GM18519 (cell line): ENCODE results near the gene RPL26.
"Not testable (repeated sequence)": the region's sequence is repeated elsewhere in the genome, so short reads cannot be mapped to it uniquely, and the experiment has no call there.

Source experiments
- ATAC-seq: cut with Tn5 transposase; IDR thresholded peaks from one replicate; pipeline ENCODE4 v1.9.1; 2021; ENCODE audit warnings: mild to moderate bottlenecking, moderate library complexity; ENCODE audit not compliant: unreplicated experiment, low FRiP score

The RPL26 gene

GRCh38 chr17:8369944-8370343, 13.0 kb downstream of the RPL26 start:
- ATAC-seq = no peak

- ATAC-seq = no peak
Measured at GRCh38 chr17:8368193-8368592, 14.8 kb downstream of the RPL26 start.

- no peak for ATAC-seq
Measured at GRCh38 chr17:8366231-8366630, 16.8 kb downstream of the RPL26 start.

- ATAC-seq = no peak
Measured at GRCh38 chr17:8365143-8365542, 17.9 kb downstream of the RPL26 start.

GRCh38 chr17:8362651-8363332, 20.2 kb downstream of the RPL26 start:
- ATAC-seq = no peak

- no peak for ATAC-seq
Measured at GRCh38 chr17:8360751-8361150, 22.2 kb downstream of the RPL26 start.

GRCh38 chr17:8360260-8360659, 22.7 kb downstream of the RPL26 start:
- ATAC-seq = no peak

- no peak for ATAC-seq
Measured at GRCh38 chr17:8359769-8360168, 23.2 kb downstream of the RPL26 start.

- ATAC-seq = no peak
Measured at GRCh38 chr17:8357910-8358309, 25.1 kb downstream of the RPL26 start.

GRCh38 chr17:8354236-8354635, 28.8 kb downstream of the RPL26 start:
- ATAC-seq = no peak

- ATAC-seq = no peak
Measured at GRCh38 chr17:8353736-8354135, 29.3 kb downstream of the RPL26 start.

- ATAC-seq = no peak
Measured at GRCh38 chr17:8350339-8350738, 32.7 kb downstream of the RPL26 start.

- ATAC-seq = not testable (repeated sequence)
Measured at GRCh38 chr17:8347001-8347400, 36.0 kb downstream of the RPL26 start.

- no peak for ATAC-seq
Measured at GRCh38 chr17:8345951-8346665, 36.9 kb downstream of the RPL26 start.

- no peak for ATAC-seq
Measured at GRCh38 chr17:8345052-8345690, 37.8 kb downstream of the RPL26 start.

- no peak for ATAC-seq
Measured at GRCh38 chr17:8341456-8341855, 41.5 kb downstream of the RPL26 start.

- no peak for ATAC-seq
Measured at GRCh38 chr17:8339540-8339939, 43.5 kb downstream of the RPL26 start, which contains the start of gene ODF4. Gene ODF4 (plus strand): TSS chr17:8339840. CDS start chr17:8340052, 212 bp downstream.

- no peak for ATAC-seq
Measured at GRCh38 chr17:8338753-8339140, 44.2 kb downstream of the RPL26 start.

GRCh38 chr17:8337802-8338752, 44.9 kb downstream of the RPL26 start:
- no peak for ATAC-seq

- no peak for ATAC-seq
Measured at GRCh38 chr17:8333281-8333680, 49.7 kb downstream of the RPL26 start.
